NK-92 (cell line): Measurements from ENCODE around the gene GRIN2B.

Experiments
- DNase-seq: peaks from one replicate; lab custom pipeline; 2025; ENCODE audit not compliant: unreplicated experiment; lab: John Stamatoyannopoulos, UW

Gene GRIN2B

DNA sequence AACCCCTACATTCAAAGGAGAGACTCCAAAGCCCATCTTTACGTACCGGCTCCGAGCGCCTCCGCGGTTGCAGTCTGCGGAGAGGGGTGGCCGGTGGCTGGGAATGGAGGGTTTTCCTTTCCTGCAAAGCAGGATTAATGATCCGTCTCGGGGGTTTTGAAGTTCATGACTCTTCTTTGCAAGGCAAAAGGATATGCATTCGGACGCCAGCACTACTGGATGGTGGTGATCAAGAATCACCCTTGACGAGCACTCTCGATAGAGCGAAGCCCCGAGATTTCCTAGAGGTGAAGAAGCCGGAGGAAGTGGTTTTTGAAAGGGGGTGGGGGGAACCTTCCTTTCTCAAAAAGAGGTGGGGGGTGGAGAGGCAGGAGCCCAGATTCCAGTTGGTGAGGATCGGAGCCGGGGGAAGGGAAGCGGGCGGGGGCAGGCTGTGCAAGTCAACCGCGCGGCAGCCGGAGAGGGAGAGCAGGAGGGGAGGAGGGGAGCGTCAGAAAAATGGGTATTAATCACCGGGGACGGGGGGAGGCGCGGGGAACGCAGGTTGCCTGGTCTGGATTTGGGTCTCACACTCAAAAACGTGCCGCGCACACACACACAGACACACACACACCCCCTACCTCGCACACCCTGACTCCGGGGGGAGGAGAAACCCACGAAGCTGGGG, at the start of gene GRIN2B:
TSS of gene GRIN2B (minus strand) at position 307 of the 667 bp plus-strand sequence. CDS start 115,394 bp downstream, outside the sequence.
- no peak for DNase-seq

DNA sequence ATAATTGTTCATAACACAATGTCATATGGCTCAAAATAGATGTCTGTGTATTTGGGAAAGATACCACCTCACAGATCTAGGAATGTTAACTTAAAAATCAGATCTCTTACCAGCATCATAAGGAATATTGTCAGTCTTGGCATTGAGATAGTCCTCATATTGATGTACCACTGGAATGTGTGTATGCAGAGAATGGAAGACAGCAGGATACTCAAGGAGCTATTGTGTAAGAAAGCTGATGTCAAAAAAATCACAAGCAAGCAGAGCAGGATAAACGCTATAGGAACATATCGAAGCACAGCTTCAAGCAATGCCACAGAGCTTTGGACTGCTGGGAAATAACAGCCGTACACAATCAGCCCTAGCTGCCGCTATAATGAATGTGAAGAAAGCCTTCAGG, 45.1 kb upstream of the GRIN2B start:
- DNase-seq, result no peak

GRCh38 chr12:14024591-14024990, 43.2 kb upstream of the GRIN2B start:
- DNase-seq, result no peak

DNA sequence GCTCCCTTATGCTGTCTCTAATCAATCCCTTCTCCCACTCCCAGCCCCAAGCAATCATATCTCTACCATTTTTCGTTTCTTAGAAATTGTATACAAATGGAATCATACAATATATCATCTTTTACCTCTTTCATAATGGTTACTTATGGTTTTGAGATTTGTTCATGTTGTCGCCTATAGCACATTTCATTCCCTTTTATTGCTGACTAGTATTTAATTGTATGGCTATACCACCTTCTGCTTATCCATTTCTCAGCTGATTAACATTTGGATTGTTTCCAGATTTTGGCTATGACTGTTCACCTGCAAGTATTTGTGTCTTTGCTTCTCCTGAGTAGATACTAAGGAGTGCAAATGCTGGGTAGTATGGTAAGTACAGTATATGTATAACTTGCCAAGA, 36.7 kb upstream of the GRIN2B start:
- no peak for DNase-seq

DNA sequence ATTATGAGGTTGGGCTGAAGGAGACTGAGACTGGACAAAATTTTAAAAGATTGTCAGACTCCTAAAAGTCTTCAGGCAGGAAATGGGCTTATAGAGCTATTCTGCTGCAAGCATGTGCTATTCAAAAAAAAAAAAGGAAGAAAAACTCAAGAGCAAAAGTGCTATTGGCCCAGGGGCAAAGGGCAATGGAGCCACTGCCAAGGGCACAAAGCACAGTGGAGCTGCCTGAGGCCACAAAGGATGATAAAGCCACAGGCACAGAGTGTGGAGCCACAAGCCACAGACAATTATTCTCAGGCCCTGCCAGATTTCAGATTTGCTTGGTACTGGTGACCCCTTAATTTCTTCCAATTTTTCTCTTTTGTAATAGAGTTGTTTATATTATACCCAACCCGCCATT, 29.6 kb upstream of the GRIN2B start:
- DNase-seq, result no peak

DNA sequence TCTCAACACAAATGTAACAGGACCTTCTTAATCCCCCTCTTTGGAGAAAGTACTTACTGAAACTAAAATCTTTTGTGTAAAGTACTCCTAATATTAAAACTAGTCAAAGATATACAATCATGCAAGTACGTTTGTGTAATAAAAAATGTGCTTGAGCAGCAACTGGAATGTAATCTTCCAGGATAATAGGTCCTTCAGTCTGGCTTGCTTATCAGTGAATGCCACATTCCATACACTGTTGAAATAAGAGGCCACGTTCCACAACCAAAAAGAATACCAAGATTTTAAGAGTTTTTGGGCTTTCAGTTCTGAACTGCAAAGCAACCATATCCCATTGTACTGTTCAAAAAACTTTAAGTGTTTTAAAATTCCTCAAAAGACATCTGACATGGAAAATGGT, 26.2 kb upstream of the GRIN2B start:
- no peak for DNase-seq

DNA sequence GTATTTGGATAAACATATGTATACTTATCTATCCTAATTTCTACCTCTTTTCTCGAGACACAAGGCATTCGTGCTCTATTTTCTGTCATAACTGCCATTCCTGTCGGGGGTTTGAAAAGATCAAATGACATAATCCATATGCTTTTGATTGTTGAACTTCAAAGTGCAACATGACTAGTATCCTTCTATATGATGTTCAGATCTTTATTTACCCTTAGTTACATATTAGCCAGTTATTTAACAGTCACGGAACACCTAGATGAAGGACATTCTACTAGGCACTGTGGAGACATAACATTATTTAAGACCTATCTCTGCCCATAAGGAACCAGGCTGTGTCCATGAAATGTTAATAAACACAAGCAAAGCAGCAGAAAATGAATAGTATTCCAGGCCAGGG, 11.2 kb upstream of the GRIN2B start:
- DNase-seq, result no peak

DNA sequence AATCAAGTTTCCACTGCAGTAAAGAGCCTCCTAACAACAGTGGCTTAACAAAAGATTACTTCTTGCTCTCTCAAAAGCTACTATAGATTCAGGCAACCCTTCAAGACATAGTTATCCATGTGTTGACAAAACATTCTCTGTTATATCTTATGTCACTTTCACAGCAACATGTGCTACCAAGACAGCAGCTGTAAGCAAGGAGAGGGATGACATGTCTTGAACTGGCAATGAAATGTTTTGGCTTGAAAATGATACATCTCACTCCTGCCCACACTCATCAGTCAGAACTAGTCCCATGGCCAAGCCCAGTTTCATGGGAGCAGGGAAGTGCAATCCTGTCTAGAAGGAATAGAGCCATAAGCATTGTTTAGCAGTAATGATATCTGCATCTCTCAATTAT, 10.7 kb upstream of the GRIN2B start:
- DNase-seq, result no peak

- DNase-seq, result no peak
Measured at GRCh38 chr12:13986031-13986430, 4.6 kb upstream of the GRIN2B start.

- no peak for DNase-seq
Measured at GRCh38 chr12:13981990-13982389, 588 bp upstream of the GRIN2B start.

DNA sequence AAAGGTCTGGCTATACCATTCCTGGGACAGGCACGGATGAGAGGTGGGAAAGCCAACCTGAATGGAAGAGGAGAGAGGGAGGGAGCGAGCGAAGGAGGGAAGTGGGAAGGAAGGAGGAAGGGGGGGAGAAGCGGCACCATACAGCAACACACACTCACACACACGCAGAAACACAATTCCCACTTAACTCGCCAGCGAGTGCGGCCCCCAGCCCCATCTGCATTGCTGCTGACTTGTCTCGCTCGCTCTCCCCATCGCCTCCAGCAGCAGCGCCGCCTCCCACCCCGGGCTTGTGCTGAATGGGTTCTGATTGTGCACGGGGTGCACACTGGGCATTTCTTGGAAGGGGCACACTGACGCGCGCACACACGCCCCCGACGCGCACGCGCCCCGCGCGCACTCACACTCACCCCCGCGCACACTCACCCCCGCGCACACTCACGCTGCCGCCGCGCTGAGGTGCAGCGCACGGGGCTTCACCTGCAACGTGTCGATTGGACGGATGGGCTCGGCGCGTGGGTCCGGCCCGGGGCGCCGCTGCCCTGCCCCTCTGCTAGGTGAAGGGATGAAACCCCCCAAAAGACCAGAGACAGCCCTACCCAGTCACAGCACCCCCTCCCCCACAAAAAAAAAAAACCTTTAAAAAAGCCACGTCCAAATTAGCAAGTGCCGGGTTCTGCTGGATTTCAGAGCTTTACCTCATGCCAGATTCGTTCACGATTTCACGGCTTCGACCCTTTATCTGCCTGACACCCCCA, 685 bp downstream of the GRIN2B start:
- DNase-seq, result no peak

- DNase-seq, result no peak
Measured at GRCh38 chr12:13979772-13980378, 1.5 kb downstream of the GRIN2B start.

- DNase-seq, result no peak
Measured at GRCh38 chr12:13978876-13979275, 2.5 kb downstream of the GRIN2B start.

DNA sequence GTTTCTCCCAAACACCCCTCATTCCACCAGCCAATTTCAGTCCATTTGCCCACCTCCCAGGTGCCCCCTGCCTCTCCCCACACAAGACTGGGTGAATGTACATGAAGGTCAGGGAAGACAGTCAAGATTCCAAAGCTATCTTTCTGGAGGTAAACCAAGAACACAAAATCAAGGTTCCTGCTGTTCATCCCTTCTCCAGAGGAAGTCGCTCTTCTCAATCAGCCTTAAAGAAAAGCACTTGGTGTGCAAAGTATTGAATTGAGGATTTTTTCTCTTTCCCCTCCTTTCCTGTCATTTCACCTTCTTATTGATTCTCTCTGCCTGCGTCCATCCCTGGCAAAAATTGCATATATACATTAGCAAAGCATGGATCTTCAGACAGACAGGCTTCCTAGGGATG, 4.5 kb downstream of the GRIN2B start:
- DNase-seq, result no peak

DNA sequence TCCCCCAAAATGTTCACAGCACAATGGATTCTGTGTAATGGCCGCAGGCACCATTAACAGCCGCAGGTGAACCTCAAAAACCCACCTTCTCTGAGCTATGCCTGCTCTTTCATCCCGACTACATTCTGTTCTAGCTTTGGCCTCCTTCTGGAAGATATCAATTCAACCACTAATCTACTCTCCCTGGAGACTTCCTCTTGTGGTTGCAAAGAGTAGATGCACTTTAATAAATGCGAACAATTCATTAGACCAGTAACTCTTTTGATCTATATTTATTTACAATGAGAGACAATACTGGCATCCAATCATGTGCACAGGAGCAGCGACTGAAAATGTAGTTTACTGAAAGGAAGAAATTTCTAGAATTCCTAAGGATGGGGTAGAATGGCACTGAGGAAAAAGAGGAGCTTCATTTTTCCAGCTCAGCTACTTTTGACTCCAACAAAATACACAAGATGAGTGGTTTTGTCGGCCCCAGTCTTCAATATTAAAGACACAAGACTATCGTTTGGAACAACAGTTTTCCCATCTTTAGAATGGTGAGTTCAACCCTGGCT, 5.3 kb downstream of the GRIN2B start:
- no peak for DNase-seq

GRCh38 chr12:13973996-13974395, 7.4 kb downstream of the GRIN2B start:
- no peak for DNase-seq

- no peak for DNase-seq
Measured at GRCh38 chr12:13970803-13971202, 10.6 kb downstream of the GRIN2B start.

DNA sequence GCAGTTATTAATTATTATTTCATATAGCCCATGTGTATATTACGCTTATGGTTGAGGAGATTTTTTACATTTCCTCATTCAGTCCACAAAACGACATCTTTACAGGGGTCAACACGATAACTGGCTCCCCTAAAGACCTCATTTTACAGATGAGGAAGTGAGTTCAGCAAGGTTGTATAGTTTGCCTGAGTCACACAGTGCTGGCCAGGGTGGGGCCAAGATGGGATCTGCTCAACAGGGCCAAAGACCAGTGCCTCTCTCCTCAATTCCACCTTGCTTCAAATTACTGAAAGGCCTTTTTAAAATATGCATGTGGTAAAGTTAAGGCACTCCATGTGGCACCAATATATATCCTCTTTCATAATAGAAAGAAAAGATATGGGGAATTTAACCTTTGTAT, 13.1 kb downstream of the GRIN2B start:
- no peak for DNase-seq

DNA sequence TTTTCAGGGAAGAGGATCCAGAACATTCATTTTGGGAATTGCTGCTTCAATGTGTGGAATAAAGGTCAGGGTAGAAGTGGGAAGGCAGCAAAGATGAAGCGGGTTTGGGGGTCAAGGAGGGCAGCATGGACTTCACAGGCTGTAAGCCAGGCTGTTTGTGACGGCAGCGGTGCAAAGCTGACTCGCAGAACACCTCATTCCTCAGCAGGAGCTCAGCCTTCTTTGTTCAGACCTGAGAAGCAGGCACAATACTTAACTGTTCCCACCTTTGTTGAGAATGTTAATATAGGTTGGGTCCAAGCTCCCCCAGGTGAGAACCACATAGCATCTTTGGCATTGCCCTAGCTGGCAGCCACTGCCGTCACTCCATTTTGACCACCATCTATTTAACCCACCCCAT, 16.7 kb downstream of the GRIN2B start:
- no peak for DNase-seq

DNA sequence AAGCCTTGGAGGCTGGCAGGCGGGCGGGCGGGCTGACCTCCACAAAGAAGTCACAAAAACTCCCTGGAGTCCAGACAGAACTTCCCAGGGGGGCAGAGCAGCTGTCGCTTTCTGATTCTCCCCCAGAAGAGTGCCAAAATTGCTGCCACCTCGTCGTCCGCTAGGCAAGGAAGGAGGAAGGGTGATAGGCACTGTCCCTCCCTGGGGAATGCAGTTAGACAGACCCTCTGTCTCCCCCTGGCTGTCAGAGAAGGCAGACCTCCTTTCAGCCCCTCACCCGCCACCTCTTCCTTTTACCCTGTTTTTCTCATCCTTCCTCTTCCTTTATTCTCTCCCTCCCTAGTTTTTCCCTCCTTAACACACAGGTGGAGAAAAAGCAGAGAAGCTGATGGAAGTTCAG, 18.7 kb downstream of the GRIN2B start:
- no peak for DNase-seq

- DNase-seq, result no peak
Measured at GRCh38 chr12:13961971-13962370, 19.4 kb downstream of the GRIN2B start.

- DNase-seq, result no peak
Measured at GRCh38 chr12:13959131-13959723, 22.2 kb downstream of the GRIN2B start.
